GM19238 (cell line): Measurements from ENCODE around the gene NAE1.
"Not testable (repeated sequence)": the region's sequence is repeated elsewhere in the genome, so short reads cannot be mapped to it uniquely, and the experiment has no call there.

ENCODE experiments used
- DNase-seq: peaks from one replicate; pipeline ENCODE4 v3.0.0; 2011; ENCODE audit warnings: low spot score; ENCODE audit not compliant: insufficient read length

The NAE1 gene

DNA sequence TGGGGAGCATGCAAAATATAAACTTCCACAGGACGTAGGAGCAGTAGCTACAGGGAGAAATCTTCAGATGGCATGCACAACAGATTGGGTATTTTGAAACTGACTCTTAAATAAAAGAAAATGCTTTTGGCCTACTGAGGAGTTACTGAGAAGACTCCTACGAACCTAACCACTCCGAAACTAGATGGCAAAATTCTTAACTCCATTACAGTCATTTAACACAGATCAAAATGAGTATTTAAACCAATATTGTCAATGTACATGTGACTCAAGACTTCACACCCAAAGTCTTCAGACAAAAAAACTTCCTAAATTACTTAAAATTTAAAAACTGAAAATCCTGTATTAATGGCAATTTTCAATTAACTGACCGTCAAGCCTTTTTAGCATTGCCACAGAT is 21.0 kb downstream of the NAE1 start:
- DNase-seq: no peak

DNA sequence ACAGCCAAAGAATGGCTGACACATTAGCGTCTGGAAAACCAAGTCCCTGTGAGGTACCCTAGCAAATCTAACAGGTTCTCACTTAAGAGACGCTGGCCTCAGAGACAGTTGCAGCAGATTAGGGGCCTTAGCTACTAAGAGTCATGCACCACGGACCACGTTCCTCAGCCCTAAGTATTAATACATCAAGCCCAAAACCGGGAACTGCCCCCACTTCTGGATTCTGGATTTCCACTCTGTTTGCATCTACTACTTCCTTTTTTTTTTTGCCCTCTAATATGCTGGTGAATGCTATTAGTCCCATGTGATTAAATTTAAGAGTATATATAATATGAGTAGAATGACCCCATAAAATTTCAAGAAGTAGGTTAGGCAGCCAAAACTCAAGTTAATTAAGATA is 28.6 kb downstream of the NAE1 start:
- DNase-seq: no peak

DNA sequence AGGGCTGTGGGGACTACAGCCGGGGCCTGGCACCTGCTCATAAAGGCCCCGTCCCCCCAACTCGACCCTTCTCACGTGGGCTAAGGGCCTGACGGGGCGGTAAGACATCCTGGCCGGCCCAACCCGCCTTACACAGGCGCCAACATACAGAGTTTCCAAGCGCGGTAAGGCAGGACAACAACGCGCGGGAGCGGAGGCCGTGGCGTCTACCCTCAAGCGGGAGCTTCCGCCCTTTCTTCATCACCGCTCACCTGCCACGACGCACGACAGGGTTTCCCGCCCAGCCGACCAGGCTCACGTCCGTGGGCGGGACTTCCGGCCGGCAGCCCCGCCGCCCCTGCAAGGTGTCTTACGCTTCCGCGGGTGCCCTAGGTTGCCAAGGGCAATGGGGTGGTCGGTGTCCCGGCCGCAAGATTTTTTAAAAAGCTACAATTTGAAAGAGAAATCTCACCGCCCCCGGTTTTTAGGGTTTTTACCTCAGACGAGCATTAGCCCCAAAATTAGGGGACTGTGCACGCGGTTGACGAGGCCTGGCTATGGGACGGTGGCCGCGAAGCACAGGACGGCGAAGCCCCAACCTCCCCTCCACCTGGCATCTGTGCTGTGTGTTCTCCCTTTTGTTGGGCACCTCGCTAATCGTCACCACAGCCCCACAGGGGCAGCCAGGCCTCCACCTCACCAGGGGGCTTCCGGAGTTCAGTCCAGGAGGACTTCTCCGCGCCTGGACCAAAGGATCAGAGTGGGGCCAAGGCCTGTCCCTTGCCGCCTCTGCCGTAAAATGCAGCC is 29.3 kb downstream of the NAE1 start, which contains the start of gene TERB1:
Gene TERB1, minus strand, starts transcription at position 265 of the 786 bp plus-strand sequence. CDS start 4,786 bp downstream, outside the sequence.
- no peak for DNase-seq

DNA sequence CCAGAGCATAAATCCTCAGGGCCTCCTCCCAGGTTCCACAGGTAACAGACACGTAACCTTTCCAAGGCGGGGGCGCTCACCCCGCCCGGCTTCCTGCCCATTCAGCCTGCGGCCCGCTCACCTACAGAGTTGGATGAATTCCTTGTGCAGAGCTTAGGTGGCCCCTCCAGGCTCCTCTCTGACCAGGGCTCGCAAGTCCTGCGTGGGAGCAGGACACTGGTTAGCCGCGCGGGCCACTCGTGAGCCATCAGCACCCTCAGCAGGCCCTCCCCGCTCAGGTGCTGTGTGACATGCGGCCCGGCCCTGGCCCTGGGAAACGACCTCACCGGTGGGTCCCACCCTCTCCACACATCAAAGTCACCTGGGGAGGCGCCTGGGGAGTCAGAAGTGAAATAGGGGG is 29.9 kb downstream of the NAE1 start:
- no peak for DNase-seq

DNA sequence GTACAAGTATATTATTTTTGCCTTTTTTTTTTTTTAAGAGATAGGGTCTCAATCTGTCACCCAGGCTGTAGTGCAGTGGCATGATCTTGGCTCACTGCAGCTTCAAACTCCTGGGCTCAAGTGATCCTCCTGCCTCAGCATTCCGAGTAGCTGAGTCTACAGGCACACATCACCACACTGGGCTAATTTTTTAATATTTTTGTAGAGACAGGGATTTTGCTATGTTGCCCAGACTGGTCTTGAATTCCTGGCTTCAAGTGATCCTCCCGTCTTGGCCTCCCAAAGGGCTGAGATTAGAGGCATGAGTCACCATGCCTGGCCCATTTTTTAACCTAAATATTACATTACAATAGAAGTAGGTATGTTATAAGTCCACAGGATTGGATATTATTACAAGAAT is 32.6 kb downstream of the NAE1 start:
- no peak for DNase-seq

DNA sequence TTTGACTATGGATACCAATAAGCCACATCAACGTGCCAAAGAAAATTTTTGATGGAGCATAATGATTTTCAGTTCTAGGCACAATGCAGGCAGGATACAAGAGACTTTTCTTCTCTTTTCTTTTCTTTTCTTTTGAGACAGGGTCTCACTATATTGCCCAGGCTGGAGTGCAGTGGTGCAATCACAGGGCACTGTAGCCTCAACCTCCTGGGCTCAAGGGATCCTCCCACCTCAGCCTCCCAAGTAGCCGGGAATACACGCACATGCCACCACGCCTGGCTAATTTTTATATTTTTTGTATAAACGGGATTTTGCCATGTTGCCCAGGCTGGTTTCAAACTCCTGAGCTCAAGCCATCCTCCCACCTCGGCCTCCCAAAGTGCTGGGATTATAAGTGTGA is 36.8 kb downstream of the NAE1 start:
- not testable (repeated sequence) for DNase-seq

DNA sequence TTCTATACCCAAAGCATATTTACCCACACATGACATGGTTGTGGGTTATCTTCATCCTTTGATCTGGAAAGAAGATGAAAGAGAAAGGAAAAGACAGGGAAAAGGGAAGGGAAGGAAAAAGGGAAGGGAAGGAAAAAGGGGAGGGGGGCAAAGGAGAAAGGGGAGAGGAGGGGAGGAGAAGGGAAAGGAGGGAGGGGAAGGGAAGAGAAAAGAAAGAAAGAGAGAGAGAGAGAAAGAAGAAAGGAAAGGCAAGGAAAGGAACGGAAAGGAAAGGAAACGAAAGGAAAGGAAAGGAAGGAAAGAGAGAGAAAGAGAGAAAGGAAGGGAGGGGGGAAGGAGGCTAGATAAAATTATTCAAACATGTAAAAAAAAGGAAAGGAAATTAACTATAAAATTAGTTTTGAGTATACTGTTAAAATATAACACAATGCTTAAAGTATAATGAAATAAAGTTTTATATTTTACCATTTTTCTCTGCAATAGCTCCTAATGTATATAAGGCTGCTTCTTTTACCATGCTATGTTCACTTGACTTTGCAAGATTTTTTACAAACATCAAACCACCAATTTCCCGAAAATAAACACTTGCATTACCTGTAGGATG is 40.5 kb downstream of the NAE1 start:
- no peak for DNase-seq

DNA sequence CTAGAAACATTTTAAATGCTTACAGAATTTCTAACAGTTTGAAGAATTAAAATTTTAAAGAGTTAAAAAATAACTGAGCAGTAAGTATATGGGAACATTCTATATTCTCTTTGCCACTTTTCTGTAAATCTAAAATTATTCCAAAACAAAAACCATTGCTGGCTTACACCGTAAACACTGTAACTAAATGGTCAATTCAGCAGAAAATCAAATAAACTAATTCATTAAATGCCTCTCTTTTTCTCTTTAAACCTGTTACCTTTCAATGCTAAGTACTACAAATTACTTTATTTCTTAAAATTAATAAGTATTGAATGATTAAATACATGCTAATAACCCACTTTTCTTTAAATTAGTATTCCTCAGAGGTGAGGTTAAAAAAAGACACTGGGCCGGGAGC is 43.3 kb downstream of the NAE1 start:
- no peak for DNase-seq

DNA sequence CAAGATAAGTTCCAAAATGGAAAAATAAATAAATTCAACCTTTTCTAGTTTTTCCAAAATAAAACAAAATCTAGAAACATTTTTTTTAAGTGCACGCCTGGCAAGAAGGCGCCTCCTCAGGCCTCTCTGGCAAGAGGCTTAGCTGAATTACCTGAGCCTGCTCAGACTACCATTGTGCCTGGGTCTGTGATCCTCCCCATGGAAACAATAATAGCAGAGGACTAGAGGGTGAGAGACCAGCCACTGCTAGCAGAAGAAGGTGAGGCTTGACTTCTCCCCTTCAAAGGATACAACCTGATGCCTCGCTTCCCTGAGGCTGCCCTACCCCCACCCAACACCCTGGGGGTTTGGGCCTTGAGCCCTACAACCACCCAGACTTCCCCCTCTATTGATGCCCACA is 44.2 kb downstream of the NAE1 start:
- DNase-seq: no peak

DNA sequence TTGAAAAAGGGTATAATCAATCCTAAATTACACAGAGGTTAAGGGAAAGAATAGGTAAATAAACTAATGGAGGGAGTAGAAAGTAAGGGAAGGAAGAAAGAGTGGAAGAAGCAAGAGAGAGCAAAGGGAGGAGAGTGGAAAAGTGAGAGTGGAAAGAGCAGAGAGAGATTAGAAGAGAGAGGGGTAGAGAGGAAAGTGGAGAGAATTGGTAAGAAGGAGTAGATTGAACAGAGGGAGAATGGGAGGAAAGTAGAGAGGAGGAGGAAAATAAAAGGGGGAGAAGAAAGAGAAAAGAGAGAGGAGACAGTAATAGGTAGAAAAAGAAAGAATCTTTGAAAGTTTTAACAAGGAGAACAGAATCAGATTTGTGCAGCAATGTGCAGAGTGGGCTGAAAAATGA is 54.3 kb downstream of the NAE1 start:
- DNase-seq: no peak

DNA sequence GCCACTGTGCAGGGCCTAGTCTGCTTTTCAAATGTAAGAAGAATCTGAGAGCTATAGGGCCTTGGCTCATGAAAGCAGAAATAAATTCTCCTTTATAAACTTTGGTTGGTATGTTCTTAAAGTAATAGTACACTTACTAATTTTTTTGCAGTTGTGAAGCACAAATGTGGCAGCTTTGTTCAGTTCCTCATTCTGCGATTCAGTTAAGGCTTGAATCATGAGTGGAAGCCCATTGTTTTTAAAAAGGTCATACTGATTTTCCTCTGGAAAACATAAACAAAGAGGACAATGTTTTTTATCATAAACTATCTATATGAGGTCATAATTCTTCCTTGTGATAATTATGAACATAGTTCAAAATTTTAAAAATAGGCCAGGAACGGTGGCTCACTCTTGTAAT is 55.8 kb downstream of the NAE1 start:
- no peak for DNase-seq

DNA sequence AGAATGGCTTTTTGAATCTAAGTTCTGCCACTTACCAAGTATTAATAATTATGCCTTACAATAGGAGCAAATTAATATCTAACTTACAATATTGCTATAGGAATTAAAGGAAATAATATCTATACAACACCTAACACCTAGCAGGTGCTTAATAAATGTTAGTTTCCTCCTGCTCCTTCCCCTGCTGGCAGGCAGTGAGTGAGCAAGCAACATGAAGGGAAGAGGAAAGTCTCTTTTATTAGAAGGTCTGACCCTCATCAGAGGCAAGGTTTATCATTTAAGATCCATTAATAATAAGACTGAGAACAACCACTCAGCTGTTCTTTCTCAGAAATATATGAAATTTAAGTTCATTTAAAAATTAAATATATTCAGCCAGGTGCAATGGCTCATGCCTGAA is 72.7 kb downstream of the NAE1 start:
- no peak for DNase-seq

DNA sequence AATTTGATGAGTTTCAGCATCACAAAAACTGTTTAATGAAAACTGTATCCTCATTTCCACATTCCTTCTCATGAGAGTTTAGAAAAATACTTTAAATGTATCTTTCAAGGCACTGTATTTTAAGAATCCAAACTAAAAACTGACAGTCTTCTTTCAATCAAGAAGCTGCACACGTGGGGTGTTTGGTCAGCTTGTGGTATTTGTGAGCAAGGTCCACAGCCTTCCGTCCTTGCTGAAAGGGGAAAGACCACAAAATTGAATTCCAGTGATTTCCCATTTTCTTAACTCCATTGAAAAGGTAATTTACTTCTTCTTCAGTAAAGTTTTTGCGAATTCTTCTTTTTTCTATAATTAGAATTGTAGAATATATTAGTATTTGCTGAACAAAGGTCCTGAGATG is 76.0 kb downstream of the NAE1 start:
- DNase-seq: no peak

DNA sequence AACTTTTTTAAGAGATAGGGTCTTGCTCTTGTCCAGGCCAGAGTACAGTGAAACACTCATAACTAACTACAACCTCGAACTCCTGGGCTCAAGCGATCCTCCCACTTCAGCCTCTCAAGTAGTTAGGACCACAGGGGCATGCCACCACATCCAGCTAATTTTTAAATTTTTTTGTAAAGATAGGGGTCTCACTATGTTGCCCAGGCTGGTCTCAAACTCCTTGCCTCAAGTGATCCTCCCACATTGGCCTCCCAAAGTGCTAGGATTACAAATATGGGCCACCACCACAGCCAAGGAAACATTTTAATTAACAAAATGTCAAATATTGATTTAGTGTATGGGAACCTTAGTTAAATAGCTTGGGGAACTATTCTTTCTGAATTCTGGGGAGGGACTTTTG is 76.6 kb downstream of the NAE1 start:
- no peak for DNase-seq

DNA sequence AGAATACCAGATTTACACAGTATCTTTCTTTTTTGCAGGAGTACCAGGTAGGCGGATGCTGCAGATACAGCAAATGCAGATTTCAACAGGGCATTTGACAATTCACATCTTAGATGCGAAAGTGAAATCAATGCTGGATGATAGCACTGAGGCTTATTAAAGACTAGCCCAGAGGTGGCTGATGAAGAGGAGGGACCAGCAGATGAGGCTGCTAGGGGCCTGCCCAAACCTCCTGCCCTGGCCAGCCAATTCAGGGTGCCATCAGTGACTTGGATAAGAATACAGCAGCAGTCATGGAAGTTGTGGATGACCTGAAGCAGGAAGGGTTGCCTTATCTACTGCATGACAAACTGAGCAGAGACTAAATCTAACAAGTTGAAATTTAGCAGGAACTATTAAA is 77.8 kb downstream of the NAE1 start:
- DNase-seq: no peak
